Activated CD8-positive, alpha-beta memory T cell treated with anti-CD3 and anti-CD28 coated beads for 4 hours (primary cell): ENCODE measurements around the gene TMEM52.

ENCODE experiments used
- DNase-seq, 2 donors: peaks; one replicate each; pipeline ENCODE4 v3.0.0-alpha.2; 2020; ENCODE audit warnings: low read depth in 2 of 2

Gene TMEM52

DNA sequence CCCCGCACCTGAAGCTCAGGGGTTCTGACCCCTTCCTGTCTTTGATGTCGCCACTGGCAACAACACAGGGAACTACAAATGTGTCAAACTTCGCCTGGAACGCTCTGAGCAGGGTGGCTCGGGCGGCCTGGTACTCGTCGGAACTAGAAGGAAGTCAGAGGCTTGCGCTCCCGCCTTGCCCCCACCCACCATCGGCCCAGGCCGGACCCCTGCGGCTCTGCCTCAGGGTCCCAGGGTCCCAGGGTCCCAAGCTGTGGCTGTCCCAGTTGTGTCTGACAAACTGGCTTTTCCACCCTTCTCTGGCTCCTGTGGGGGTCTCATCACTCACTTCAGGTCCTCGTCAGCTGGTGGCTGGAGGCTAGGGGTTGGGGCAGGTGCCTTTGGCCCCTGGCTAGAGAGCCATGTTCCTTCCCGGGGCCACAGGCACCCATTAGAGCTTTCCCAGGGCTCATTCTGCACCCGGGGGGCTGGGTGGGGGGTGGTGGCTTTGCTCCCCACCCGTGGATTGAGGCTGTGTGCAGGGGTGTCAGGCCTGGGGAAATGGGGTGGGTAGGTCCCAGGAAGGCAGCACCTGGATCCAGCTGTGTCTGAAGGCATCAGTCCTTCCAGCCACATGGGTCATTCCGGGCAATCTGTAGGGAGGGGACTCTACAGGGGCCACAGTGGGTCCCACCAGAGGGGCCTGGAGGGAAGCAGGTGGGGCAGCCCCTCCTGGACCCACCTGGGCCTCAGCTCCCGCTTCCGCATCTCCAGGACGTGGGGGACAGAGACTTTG lies 8.0 kb upstream of the TMEM52 start:
- no peak for DNase-seq

DNA sequence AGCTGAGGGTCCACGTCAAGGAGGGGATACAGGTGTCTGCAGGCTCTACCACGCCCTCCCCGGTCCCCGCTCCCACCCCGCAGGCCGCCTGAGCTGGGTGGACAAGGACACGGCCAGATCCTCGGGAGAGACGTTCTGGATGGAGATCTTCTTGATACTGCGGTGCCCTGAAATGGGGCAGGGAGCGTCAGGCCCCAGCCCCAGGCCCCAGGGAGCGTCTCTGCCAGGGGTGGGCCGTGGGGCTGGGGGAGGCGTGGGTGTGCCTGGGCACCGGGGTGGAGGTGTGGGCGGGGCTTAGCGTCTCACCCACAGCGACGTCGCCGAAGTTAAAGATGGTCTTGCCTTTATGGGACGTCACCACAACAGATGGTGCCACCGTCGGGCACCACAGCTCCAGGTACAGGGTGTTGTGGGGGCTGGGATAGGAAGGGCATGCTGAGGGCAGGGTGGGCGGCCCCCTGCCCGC lies 7.3 kb upstream of the TMEM52 start:
- no peak for DNase-seq

DNA sequence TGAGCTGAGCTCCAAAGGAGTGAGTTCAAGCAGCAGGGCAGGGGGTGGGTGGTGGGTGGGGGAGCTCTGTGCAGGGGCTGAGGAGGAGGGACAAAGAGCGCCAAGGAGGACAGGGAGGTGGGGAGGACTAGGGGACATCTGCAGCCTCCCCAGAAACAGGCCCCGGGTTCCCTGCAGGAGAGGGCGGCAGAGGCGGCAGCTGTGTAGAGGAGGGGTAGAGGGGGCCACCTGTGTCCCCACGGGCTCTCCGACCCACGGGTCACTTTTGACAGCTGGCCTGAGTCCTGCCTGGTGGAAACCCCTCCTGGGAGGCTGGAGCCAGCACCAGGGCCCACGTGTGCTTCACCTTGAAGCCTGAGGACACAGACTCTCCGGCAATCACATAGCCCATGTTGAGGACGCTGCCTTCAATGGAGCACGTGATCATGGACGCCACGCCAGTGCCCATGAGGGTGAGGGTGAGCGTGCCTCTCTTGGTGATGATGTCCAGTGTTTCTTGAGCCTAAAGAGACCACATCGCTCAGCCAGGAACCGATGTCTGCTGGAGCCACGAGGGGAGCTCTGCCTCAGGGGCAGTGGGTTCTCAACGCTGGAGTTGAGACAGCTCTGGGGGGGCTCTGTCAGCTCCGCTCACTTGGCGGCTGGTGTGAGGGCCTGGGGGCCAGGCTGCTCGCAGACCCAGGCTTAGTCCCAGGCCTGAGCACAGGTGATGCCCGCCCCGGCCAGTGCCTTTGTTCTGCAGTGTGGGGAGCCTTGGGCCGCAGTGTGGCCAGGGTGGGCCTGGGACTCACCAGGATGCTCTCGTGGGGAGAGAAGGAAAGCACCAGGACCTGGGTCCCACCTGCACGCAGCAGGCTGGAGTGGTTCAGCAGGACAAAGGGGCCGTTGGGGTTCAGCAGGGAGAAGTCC lies 6.6 kb upstream of the TMEM52 start:
- DNase-seq: no peak

DNA sequence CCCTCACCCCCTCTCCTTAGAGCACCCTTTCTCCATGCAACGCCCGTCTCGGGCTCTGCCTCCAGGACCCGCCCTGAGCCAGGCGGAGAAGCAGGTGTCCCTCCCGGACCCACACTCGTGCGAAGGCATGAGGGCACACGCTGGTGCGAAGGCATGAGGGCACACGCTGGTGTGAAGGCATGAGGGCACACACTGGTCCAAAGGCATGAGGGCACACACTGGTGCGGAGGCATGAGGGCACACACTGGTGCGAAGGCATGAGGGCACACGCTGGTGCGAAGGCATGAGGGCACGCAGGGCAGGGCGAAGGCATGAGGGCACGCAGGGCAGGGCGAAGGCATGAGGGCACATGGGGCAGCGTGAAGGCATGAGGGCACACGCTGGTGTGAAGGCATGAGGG lies 5.8 kb upstream of the TMEM52 start:
- DNase-seq: no peak

DNA sequence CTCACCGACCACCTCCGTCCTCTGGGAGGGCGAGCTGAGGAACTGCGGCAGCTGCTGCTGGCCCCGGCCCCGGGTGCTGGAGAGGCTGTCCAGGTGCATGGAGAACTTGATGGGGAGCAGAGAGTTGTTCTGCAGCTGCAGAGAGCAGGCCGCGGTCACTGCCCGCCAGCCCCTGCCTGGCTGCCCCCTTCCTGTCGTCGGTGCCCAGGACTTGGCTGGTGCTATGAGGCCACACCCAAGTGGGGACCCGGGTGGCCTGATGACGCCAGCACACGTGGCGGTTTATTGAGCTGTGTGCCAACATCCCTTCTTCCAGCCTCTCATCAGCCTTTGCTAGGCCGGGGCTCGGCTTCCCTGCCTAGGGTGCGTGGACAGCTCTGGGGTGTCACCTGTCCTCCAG lies 5.3 kb upstream of the TMEM52 start:
- DNase-seq: no peak

DNA sequence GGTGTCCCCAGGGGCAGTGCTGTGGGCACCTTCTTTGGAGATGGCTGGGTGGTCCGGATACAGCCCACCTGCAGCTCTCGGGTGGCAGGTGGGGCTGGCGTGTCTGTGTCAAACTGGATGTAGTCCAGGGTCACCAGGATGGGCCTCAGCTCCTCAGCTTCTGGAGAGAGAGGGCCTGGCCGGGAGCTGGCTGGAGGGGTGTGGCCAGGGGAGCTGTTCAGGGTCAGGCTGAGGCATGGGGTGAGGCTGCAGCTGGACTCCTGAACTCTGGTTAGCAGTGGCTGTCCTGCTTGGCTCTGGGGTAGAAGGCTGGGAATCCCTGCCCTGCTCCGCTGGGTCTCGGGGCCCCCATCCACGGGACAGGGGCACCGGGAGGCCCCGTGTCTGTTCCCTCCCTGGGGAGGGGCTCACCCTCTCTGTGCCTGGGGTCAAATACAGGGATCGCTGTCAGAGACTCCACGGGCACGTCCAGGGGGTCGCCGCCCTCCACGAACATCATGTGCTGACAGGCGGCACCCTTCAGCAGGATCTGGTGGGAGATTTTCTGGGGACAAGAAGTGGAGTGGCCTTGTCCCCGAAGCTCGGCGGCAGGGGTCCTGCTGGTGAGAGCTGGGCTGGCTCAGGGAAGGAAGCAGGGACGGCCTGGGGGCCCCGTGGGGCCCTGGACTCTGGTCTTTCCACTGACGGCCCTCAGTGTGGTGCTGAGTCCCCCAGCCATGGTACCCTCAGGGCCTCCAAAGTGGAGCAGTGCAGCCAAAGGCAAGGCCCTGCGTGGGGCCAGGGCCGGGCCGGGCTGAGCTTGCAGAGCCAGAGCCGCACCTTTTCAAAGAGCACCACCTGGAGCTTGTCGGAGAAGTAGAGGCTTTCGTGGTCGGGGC lies 4.1 kb upstream of the TMEM52 start:
- no peak for DNase-seq

DNA sequence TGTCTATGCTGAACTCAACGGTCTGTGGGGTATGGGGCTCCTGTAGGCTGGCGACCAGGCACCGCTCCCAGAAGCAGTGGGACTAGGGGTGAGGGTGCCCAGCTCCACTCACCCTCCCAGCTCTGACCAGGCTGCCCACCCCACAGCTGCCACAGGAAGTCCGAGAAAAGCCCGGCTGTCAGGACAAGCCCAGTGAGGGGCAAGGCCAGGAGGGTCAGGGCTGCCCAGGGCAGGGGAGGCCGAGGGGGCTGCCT lies 3.5 kb upstream of the TMEM52 start:
- DNase-seq: no peak

DNA sequence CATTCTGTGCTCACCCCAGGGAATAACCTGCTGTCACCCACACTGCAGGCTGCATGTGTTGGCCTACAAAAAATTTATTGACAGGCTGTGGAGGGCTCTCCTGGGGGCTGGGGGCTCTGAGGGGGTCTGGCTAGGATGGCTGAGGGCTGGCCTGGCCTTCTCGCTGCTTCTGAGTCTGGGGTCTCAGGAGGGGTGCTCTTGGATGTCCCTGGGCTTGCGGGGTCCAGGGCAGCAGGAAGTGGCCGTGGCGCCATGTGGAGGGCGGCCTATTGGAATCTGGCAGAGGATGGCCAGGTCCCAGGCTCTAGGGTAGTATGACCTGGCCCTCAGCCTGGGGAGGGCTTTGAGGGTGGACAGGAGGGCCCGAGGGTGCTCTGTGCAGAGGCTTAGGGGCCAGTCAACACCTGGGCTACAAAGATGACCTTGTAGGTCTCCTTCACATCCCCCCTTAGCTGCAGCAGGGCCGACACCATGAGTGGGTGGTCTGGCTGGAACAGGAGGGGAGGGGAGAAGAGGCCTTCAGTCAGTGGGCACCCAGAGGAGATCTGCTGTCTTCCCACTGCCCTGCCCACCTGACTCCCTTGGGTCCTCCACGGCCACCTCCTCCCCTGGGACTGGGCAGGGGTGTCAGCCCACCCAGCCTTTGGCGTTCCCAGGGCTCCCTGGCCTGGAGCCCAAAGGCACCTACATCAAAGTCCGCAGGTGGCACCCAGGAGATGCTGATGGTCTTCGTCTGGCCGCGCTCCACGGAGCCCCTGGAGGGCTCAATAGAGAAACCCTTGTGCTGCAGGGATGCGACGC lies 3.0 kb upstream of the TMEM52 start:
- DNase-seq: no peak

DNA sequence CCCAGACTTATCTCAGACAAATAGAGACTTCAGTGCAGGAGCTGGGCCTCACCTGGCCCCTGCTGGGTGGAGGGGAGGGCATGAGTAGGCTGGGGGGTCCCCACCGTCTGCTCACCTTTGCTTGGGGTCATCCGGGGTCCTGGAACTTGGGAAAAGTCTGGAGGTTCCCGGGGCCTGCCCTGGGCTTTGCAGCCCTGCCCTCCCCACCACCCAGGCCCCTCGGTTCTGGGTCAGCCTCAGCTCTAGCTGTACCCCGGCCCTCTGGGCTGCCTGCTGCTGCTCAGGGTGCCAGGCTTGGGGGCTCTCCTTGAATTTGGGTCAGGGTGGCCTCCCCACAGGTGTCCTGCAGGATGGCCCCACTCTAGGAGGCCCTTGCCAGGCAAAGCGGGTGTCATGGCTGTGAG lies 2.4 kb upstream of the TMEM52 start:
- DNase-seq: no peak

DNA sequence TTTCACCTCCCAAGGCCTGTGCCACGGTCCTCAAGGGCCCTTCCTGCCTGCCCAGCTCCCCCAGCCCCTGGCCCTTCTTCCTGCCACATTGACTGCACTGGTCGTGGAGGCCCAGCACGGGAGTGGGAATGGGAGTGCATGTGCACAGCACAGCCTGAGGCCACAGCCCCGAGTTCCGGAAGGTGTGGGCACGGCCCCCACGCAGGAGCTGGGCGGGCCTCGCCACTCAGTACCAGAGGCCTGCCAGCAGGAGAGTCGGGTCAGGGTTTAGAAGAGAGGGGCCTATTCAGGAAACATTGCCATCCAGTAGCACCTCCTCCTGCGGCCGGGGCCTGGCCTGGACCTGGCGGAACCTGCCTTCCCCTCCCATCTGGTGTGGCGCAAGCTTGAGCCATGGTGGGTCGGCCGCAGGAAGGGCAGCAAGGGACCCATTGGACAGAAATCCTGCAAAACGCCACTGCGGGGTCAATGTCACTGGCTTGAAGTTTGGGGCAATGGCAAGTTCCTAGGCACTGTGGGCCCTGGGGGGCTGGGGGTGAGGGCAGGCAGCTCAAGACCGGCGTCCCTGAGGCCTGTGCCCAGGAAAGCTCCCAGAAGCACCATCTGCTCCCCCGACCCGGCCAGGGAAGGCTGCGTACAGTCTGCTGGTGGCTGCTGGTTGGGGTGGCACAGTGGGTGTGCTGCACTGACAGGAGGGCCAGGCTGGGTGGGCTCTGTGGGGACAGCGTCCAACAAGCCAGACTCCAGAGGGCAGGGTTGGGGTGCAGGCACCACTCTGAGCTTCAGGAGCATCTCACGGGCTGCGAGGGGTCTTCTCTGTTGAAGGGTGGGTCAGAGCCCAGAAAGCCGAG lies 1.8 kb upstream of the TMEM52 start:
- DNase-seq: no peak

DNA sequence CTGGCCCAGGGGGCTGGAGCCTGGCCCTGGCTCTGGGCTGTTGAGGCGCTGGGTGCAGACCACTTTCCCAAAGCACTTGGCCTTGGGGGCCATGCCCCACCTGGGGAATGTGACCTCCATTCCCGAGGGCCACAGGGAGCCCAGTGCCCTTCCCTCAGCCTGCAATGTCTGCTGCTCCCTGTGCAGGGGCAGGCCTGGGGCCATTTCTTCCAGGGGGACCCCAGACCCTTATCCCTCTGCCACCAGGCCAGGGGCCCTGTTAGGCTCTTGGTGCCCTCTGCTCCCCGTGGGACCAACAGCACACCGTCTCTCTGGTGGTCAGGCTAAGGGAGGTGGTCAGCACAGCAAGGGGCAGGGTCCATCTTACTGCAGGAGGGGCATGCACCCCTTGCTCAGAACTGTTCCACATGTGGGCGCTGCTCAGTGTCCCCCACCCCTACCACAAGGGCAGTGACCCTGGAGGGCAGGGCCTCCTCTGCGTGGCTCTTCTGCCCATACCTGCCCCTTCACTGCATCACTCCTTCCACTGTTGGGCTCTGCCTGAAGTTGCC lies 1.1 kb upstream of the TMEM52 start:
- no peak for DNase-seq

DNA sequence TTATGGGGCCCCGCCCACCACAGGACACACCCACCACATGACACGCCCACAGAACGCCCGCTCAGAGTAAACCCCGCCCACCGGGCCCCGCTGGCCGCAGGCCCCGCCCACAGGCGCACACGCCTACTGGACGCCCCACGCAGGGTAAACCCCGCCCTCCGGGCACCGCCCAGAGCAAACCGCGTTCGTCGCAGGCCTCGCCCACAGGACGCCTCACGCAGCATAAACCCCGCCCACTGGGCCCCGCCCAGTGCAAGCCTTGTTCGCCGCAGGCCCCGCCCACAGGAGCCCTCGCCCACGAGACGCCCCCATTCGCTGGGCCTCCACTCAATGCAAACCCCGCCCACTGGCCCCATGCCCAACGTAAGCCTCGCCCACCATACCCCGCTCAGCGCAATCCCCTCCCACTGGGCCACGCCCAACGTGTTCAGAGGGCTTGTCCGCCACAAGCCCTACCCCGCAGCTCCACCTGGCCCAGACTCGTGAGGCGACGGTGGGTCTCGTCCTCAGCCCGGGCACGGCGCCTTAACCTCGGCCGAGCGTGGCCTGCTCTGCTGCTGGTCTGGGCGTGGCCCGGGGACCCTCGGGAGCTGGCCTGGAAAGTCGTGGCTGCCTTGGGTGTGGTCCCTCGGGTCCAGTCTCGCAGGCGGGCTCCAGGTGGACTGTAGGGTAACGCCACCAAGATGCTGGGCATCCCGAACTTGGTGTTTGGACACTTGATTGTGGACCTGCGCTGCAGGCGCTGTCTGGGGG lies 401 bp upstream of the TMEM52 start:
- DNase-seq: peak; percentile 98 to 99

DNA sequence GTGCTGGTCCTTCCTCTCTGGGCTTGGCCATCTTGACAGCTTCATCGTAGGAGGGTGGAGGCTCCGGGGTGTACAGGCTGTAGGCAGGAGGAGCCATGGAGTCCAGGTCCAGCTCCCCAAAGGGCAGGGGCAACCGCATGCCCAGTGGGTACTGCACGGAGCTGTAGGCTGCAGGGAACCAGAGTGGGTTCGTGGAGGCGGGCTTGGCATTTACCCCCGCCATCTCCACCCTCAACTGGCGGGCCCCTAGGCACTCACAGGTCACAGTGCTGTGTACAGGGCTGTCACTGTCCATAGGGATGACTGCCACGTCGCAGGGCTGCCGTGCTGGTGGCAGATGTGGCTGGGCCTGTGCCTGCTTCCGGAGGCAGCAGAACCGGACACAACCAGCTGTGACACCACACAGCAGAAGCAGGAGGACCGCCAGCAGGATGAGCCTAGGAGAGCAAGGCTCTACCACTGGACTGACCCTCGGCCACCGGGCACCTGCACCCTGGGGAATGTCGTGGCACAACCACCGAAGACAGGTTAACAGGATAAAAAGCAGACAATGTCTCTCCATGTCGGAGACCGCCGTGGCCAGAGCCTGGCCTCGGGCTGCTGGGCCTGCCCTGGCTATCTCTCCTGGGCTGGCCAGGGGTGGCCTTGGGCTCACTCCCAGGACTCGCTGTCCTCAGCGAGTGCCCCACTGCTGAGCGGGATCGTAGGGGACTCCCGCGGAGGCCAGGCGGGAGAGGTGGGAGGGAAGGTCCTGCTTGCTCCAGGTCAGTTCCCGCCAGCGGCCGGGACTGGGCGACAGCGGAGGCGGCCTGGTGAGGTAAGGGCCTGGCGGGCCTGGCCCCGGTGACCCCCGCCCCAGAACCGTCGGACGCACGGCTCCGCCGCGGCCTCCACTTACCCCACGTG lies 831 bp downstream of the TMEM52 start:
- DNase-seq: no peak

DNA sequence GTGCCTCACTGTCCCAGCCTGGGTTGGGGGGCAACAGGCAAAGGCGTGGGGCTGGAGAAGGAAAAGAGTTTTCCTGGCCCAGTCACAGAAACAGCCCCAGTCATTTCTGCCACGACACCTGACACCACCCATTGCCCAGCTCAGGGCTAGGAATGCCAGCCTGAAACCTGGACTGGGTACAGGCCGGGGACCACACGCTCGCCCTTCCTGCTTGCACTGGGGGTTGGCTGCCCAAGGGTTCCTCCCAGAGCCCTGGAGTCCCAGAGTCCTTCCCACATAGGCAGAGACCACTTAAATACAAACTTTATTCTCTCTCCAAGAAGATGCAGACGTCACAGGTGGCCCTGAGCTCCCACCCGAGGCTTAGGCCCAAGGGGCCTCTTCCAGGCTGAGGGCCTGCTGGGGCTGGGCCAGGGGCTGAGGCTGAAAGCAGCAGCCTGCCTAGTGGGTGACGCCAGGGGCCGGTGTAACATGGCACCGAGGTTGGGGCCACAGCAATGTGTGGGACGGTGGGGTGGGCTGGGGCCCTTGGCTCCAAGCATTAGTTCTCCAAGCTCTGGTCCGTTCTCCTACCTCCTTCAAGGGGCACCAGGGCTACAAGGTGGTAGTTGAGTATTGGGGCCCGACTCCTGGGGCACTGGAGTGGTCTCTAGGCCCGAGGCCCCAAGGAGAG lies 1.6 kb downstream of the TMEM52 start:
- no peak for DNase-seq

DNA sequence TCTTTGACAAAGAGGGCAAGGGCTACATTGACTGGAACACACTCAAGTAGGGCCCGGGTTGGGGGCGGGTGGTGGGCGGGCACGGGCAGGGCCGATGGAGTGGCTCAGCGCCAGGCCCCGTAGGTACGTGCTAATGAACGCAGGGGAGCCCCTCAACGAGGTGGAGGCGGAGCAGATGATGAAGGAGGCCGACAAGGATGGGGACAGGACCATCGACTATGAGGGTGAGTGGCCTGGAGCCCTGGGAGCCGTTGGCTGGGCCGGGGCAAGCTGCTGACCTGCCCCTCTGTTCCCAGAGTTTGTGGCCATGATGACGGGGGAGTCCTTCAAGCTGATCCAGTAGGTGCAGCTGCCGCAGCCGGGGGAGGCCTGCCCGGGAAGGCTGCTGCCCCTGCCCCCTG lies 2.2 kb downstream of the TMEM52 start:
- DNase-seq: no peak

DNA sequence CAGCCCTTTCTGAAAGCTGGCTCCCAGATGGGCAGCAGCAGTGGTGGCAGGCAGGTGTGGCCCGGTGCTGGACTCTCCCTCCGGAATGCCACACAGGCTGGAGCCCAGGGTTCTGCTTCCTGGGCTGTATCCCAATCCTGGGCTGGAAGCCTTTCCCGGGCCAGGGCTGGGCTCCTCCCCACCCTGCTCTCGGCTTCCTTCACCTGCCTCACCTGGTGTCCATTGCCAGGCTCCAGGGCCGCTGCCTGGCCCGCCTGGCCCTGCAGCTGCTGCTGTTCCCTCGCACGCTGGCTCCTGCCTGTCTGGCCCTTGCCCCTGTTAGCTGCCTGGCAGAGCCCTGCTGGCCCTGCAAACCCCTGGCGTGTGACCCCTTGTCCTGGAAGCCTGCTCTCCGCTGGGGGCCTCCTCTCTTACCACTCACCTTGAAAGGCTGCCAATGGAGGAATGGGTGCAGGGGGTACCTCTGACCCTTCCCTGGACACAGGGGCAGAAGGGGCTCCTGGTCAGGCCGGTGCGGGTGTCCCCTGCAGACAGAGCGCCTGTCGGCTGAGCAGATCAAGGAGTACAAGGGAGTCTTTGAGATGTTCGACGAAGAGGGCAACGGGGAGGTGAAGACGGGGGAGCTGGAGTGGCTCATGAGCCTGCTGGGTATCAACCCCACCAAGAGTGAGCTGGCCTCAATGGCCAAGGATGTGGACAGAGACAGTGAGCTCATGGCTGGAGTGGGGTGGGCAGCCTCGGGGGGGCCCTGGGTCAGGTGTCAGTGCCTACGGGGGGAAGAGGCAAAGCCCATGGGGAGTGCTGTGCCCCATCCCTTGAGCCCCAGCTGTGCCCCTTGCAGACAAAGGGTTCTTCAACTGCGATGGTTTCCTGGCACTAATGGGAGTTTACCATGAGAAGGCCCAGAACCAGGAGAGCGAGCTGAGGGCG lies 2.9 kb downstream of the TMEM52 start:
- no peak for DNase-seq
